Kidney (tissue), 14 donors: ENCODE results near the gene TXLNA. TPM values are rescaled to one million over a fixed set of nuclear protein-coding genes. Genes with fewer than 3 reads are reported as not detected.
A peak's percentile ranks its signal among the peaks of the same experiment; 100 is the strongest.

Experiments
- DNase-seq, 5 donors: peaks; one replicate each; pipeline ENCODE4 v3.0.0-alpha.2; 2013 to 2020
- FAIRE-seq: peaks from 2 replicates; lab custom pipeline; 2012; peaks lifted over from hg19 to GRCh38; lab: Jason Lieb, UNC
- H3K27ac ChIP-seq, 2 donors: one replicate each; pipeline ENCODE4 v1.7.0; 2013; ENCODE audit warnings: low read depth in 2 of 2, low read length in 2 of 2, inconsistent platforms in 1 of 2
- H3K27me3 ChIP-seq: one replicate; pipeline ENCODE4 v1.7.1; 2013; ENCODE audit warnings: low read length, inconsistent platforms; ENCODE audit not compliant: control insufficient read depth, insufficient read depth
- H3K36me3 ChIP-seq, 3 donors: one replicate each; pipeline versions ENCODE4 v1.7.0 to v1.7.1; 2013; ENCODE audit warnings: low read length in 3 of 3, control low read depth in 1 of 3, inconsistent platforms in 1 of 3; ENCODE audit not compliant: insufficient read depth in 3 of 3, control insufficient read depth in 2 of 3
- H3K4me1 ChIP-seq, 3 donors: one replicate each; pipeline versions ENCODE4 v1.7.0 to v1.7.1; 2013; ENCODE audit warnings: low read length in 3 of 3, inconsistent platforms in 1 of 3, low read depth in 1 of 3; ENCODE audit not compliant: control insufficient read depth in 2 of 3, insufficient read depth in 2 of 3
- H3K4me3 ChIP-seq, 3 donors: one replicate each; pipeline versions ENCODE4 v1.7.0 to v1.8.1; 2013; ENCODE audit warnings: low read length in 3 of 3, control low read depth in 1 of 3, inconsistent platforms in 1 of 3
- H3K9ac ChIP-seq, 3 donors: one replicate each; pipeline versions ENCODE4 v1.7.0 to v1.7.1; 2013; ENCODE audit warnings: low read length in 3 of 3, control low read depth in 1 of 3, inconsistent platforms in 1 of 3
- H3K9me3 ChIP-seq, 3 donors: one replicate each; pipeline versions ENCODE4 v1.7.0 to v1.7.1; 2013; ENCODE audit warnings: low read length in 3 of 3, control low read depth in 1 of 3, inconsistent platforms in 1 of 3; ENCODE audit not compliant: control insufficient read depth in 2 of 3, insufficient read depth in 1 of 3
- intact Hi-C: fragments of 100-400 bp; cut with DNase I; formaldehyde crosslinking; loops from one replicate; pipeline ENCODE4 v1.11.1; 2022
- polyA plus RNA-seq: library from polyadenylated mRNA; stranded (reverse); fragments of 350-450 nt; fragmentation: Illumina TruSeq; extraction: RNeasy Lipid Tissue Mini Kit (QIAGEN cat#74804); gene quantifications from one replicate; pipeline ENCODE4 v1.2.3, GENCODE V29; 2014; ENCODE audit warnings: low read depth, low replicate concordance; ENCODE audit not compliant: insufficient read depth
- total RNA-seq: library from RNA; stranded (reverse); fragmentation: NEBNext Ultra II Directional; extraction: Animal tissue kit (Norgen Biotek cat#: 25700); gene quantifications from one replicate; pipeline ENCODE4 v1.2.1, GENCODE V29; 2021
- TF ChIP-seq, protein P1 (sequence below): IDR thresholded peaks from 3 replicates; pipeline ENCODE4 v1.5.1; 2012; ENCODE audit warnings: mild to moderate bottlenecking, moderate library complexity, borderline replicate concordance; ENCODE audit not compliant: insufficient read depth; ENCODE audit errors: extremely low read depth
- donor health status: control.
- donor health status: control.
- donor health status: control.
- donor health status: control.
- donor health status: control.
- donor health status: DM: yes; HTN: yes; CAD: no.
- donor health status: Normal renal cell carcinoma (clear cell type).

Gene TXLNA
- total and polyA plus RNA-seq, 2 donors from 2014 or later: 19.9 to 58.6 TPM

DNA sequence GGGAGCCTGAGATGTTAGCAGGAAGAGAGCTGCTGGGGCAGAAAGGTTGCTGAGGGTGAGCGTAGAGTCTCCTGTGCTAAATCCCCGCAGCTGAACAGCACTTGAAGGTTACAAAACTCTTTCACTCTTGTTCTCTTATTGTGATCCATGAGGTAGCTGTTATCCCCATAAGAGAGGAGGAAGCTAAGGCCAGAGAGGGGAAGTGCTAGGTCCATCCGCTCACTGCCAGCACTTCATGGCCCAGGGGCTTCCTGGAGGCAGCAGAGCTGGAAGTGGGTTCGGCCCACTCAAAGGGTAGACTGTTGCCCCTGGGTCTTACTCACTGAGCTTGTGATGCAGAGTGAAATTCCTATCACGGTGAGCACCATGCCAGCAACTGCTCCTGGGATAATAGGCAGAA is 37.1 kb downstream of the TXLNA start:
- Histone ChIP-seq H3K36me3 (peaks cover 2 to 36% (median 13%) of the 10 kb centered on the region in 3 donors), H3K4me3 (no peak overlapping the region), H3K9me3 (no peaks in the 10 kb centered on the region), H3K27ac (no peak overlapping the region), H3K27me3 (no peaks in the 10 kb centered on the region), H3K4me1 (peaks cover 5 to 15% (median 12%) of the 10 kb centered on the region in 3 donors), H3K9ac (no peak overlapping the region)
- intact Hi-C loops: no loop called here
- TF ChIP-seq, protein P1, sequence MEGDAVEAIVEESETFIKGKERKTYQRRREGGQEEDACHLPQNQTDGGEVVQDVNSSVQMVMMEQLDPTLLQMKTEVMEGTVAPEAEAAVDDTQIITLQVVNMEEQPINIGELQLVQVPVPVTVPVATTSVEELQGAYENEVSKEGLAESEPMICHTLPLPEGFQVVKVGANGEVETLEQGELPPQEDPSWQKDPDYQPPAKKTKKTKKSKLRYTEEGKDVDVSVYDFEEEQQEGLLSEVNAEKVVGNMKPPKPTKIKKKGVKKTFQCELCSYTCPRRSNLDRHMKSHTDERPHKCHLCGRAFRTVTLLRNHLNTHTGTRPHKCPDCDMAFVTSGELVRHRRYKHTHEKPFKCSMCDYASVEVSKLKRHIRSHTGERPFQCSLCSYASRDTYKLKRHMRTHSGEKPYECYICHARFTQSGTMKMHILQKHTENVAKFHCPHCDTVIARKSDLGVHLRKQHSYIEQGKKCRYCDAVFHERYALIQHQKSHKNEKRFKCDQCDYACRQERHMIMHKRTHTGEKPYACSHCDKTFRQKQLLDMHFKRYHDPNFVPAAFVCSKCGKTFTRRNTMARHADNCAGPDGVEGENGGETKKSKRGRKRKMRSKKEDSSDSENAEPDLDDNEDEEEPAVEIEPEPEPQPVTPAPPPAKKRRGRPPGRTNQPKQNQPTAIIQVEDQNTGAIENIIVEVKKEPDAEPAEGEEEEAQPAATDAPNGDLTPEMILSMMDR: no peak
- FAIRE-seq: no peak
- no peak for DNase-seq

DNA sequence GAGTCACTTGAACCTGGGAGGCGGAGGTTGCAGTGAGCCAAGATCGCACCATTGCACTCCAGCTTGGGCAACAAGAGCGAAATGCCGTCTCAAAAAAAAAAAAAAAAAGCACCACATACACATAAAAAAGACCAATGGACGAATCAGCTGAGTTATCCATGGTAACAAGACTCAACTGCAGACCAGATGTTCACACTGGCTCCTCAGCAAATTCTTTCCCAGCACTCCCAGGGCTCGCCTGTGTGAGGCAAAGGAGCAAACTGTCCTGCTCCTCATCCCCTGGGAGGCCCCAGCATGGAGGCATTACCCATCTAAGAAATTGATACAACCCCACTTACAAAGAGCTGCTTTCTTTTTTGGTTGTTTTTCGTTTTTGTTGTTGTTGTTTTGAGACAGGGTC is 39.5 kb downstream of the TXLNA start:
- TF ChIP-seq, protein P1: no peak
- Histone ChIP-seq H3K4me3 (no peak overlapping the region), H3K36me3 (peaks cover 2 to 36% (median 16%) of the 10 kb centered on the region in 3 donors), H3K27me3 (no peaks in the 10 kb centered on the region), H3K4me1 (peaks cover 6 to 27% (median 22%) of the 10 kb centered on the region in 3 donors), H3K9me3 (no peaks in the 10 kb centered on the region), H3K27ac (no peak overlapping the region), H3K9ac (no peak overlapping the region)
- no peak for FAIRE-seq
- DNase-seq: no peak
- intact Hi-C loops: no loop called here

DNA sequence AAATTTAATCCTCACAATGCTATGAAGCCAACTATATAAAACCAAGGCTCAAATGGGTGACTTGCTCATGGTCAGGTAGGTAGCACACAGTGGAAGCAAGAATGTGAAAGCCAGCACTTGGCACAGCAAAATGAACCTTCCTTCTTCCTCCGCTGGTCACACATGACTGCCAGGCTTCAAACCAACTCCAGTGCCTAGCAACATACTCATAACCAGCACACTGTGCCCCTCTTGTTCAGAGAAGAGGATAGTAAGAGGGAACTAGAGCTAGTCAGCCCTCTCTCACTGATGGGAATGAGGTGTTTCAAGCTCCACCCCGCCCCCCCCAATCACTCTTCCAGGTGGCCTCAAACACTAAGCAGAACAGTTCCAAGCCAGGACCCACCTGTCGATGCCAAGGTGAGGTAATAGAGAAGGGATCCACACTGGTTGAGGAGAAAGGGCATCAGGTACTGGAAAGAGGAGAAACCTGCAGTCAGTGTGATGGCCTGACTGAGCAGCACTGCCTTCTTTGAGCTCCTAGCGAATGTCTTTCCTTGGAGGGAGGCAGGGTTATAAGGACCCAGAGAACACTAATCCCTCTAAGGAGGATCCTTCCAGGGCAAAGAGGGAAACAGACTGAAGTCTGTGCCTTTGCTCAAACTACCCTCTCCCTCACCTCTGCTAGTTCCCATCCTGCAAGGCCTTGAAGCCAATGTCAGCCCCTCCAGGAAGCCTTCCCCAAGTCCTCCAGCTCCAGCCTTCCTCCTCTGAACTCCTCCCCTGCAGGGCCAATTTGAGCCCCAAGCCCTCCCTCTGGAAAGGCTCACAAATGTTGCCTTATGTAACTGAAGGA is 41.5 kb downstream of the TXLNA start:
- H3K9me3 ChIP-seq: no peaks in the 10 kb centered on the region
- H3K36me3 ChIP-seq: peaks cover 4 to 26% (median 17%) of the 10 kb centered on the region in 3 donors
- H3K27me3 ChIP-seq: no peaks in the 10 kb centered on the region
- peak overlapping the region; percentile 94 to 99 (median 97) for H3K4me3 ChIP-seq
- FAIRE-seq: no peak
- DNase-seq: peak in 3 of 5 donors; percentile 57 to 69 (median 62)
- intact Hi-C loops: no loop called here
- H3K4me1 ChIP-seq: peaks cover 6 to 28% (median 22%) of the 10 kb centered on the region in 3 donors
- TF ChIP-seq, protein P1: no peak
- H3K9ac ChIP-seq: peak overlapping the region; percentile 55 to 94 (median 71)
- H3K27ac ChIP-seq: peak overlapping the region; percentile 20 to 92
